Pons (tissue), 1 donor: ENCODE data around the gene TBL1Y.
"Not testable (repeated sequence)": the region's sequence is repeated elsewhere in the genome, so short reads cannot be mapped to it uniquely, and the experiment has no call there.

Experiments used
- DNase-seq: peaks from one replicate; pipeline ENCODE4 v3.0.0-alpha.2; 2016; ENCODE audit warnings: low spot score

Gene TBL1Y

GRCh38 chrY:6974971-6975370, 64.5 kb downstream of the TBL1Y start:
- no peak for DNase-seq

- DNase-seq: no peak
These were observed 67.3 kb downstream of the TBL1Y start for GRCh38 chrY:6977783-6978182.

GRCh38 chrY:6983221-6983620, 72.7 kb downstream of the TBL1Y start:
- peak; percentile 2 for DNase-seq

- no peak for DNase-seq
These were observed 77.3 kb downstream of the TBL1Y start for GRCh38 chrY:6987811-6988210.

GRCh38 chrY:6989886-6990620, 79.6 kb downstream of the TBL1Y start:
- no peak for DNase-seq

GRCh38 chrY:6992041-6992440, 81.5 kb downstream of the TBL1Y start:
- DNase-seq: peak; percentile 58

- no peak for DNase-seq
These were observed 85.5 kb downstream of the TBL1Y start for GRCh38 chrY:6995987-6996386.

- DNase-seq: no peak
These were observed 87.1 kb downstream of the TBL1Y start for GRCh38 chrY:6997503-6998066.

- peak; percentile 36 for DNase-seq
These were observed 89.4 kb downstream of the TBL1Y start for GRCh38 chrY:6999905-7000304.

GRCh38 chrY:7002581-7002980, 92.1 kb downstream of the TBL1Y start:
- DNase-seq: no peak

GRCh38 chrY:7007911-7008310, 97.4 kb downstream of the TBL1Y start:
- no peak for DNase-seq

- DNase-seq: no peak
These were observed 98.3 kb downstream of the TBL1Y start for GRCh38 chrY:7008578-7009355.

- no peak for DNase-seq
These were observed 102.6 kb downstream of the TBL1Y start for GRCh38 chrY:7013051-7013450.

GRCh38 chrY:7016521-7016920, 106.0 kb downstream of the TBL1Y start:
- no peak for DNase-seq

GRCh38 chrY:7017244-7018080, 107.0 kb downstream of the TBL1Y start:
- no peak for DNase-seq

GRCh38 chrY:7039037-7039436, 128.5 kb downstream of the TBL1Y start:
- no peak for DNase-seq

GRCh38 chrY:7040662-7041061, 130.2 kb downstream of the TBL1Y start:
- DNase-seq: no peak

- no peak for DNase-seq
These were observed 131.5 kb downstream of the TBL1Y start for GRCh38 chrY:7041983-7042382.

GRCh38 chrY:7052461-7052860, 142.0 kb downstream of the TBL1Y start:
- not testable (repeated sequence) for DNase-seq

GRCh38 chrY:7056886-7057285, 146.4 kb downstream of the TBL1Y start:
- no peak for DNase-seq

GRCh38 chrY:7078725-7079124, 168.2 kb downstream of the TBL1Y start:
- DNase-seq: no peak

GRCh38 chrY:7080548-7080947, 170.1 kb downstream of the TBL1Y start:
- DNase-seq: not testable (repeated sequence)
